IMR-90 (cell line): ENCODE results near the gene DCAF15. TPM values are rescaled to one million over a fixed set of nuclear protein-coding genes. Genes with fewer than 3 reads are reported as not detected.

Source experiments
- ATAC-seq: fragments of 200-7000 bp; cut with Tn5 transposase; 2 replicates; pipeline ENCODE4 v1.9.1; 2020; ENCODE audit warnings: low read depth, mild to moderate bottlenecking, moderate library complexity
- BruUV-seq: library from RNA; stranded (reverse); fragments of 400-500 nt; replicated peaks from 2 replicates; lab custom pipeline; 2021; lab: Mats Ljungman, UMichigan
- CTCF ChIA-PET: fragments of 300-600 bp; formaldehyde crosslinking; extraction: SDS; loops from one replicate; lab custom pipeline; 2021; ENCODE audit warnings: antibody characterized with exemption; lab: Yijun Ruan, JAX
- POLR2A ChIA-PET: fragments of 300-600 bp; sonication (Branson Sonifier 250); formaldehyde crosslinking; loops from one replicate; lab custom pipeline; 2022; ENCODE audit warnings: antibody characterized with exemption; ENCODE audit not compliant: unreplicated experiment; lab: Charles Lee
- DNase-seq: peaks from one replicate; pipeline ENCODE4 v3.0.0; 2013
- H2AFZ ChIP-seq: replicated peaks from 2 replicates; pipeline ENCODE3; 2013; ENCODE audit warnings: low read length, mild to moderate bottlenecking; ENCODE audit not compliant: poor library complexity
- H2AK5ac ChIP-seq: 2 replicates; pipeline ENCODE4 v1.6.1; 2013; ENCODE audit warnings: low read depth, low read length, inconsistent platforms
- H2AK9ac ChIP-seq: replicated peaks from 2 replicates; pipeline ENCODE3; 2013; ENCODE audit warnings: mild to moderate bottlenecking, low read depth, low read length, moderate library complexity; ENCODE audit not compliant: poor library complexity
- H2BK120ac ChIP-seq: 2 replicates; pipeline ENCODE4 v1.6.1; 2013; ENCODE audit warnings: low read depth, low read length, inconsistent platforms
- H2BK15ac ChIP-seq: 3 replicates; pipeline ENCODE4 v1.6.1; 2013; ENCODE audit warnings: low read depth, low read length, inconsistent platforms
- H2BK20ac ChIP-seq: 2 replicates; pipeline ENCODE4 v1.6.1; 2013; ENCODE audit warnings: low read depth, mild to moderate bottlenecking, inconsistent platforms, low read length, moderate library complexity
- H2BK5ac ChIP-seq: 2 replicates; pipeline ENCODE4 v1.6.1; 2013; ENCODE audit warnings: mild to moderate bottlenecking, low read depth, low read length, inconsistent platforms; ENCODE audit not compliant: poor library complexity, severe bottlenecking
- H3K14ac ChIP-seq: replicated peaks from 2 replicates; pipeline ENCODE4 v1.6.1; 2013; ENCODE audit warnings: low read depth, low read length, inconsistent platforms
- H3K18ac ChIP-seq: 2 replicates; pipeline ENCODE4 v1.6.1; 2013; ENCODE audit warnings: low read depth, low read length, control low read depth
- H3K23ac ChIP-seq: 2 replicates; pipeline ENCODE4 v1.6.1; 2013; ENCODE audit warnings: low read depth, low read length, inconsistent platforms
- H3K27ac ChIP-seq: 2 replicates; pipeline ENCODE4 v1.5.1; 2013; ENCODE audit warnings: mild to moderate bottlenecking, control low read depth, low read length; ENCODE audit not compliant: insufficient read depth
- H3K27me3 ChIP-seq: 2 replicates; pipeline ENCODE4 v1.6.1; 2013; ENCODE audit warnings: low read length; ENCODE audit not compliant: control insufficient read depth, insufficient read depth
- H3K36me3 ChIP-seq: 2 replicates; pipeline ENCODE4 v1.6.1; 2013; ENCODE audit warnings: low read length, mixed read lengths; ENCODE audit not compliant: control insufficient read depth, insufficient read depth
- H3K4ac ChIP-seq: 2 replicates; pipeline ENCODE4 v1.6.1; 2013; ENCODE audit warnings: low read depth, low read length, inconsistent platforms
- H3K4me1 ChIP-seq: 2 replicates; pipeline ENCODE4 v1.6.1; 2013; ENCODE audit warnings: low read length, mixed read lengths; ENCODE audit not compliant: control insufficient read depth, insufficient read depth
- H3K4me2 ChIP-seq: 2 replicates; pipeline ENCODE4 v1.6.1; 2013; ENCODE audit warnings: low read depth, mild to moderate bottlenecking, control low read depth, low read length, moderate library complexity
- H3K4me3 ChIP-seq: 2 replicates; pipeline ENCODE4 v1.5.1; 2013; ENCODE audit warnings: low read depth, mild to moderate bottlenecking, control low read depth, low read length, moderate library complexity; ENCODE audit not compliant: insufficient read depth
- H3K56ac ChIP-seq: 2 replicates; pipeline ENCODE4 v1.6.1; 2013; ENCODE audit warnings: low read length, inconsistent platforms; ENCODE audit not compliant: insufficient read depth; ENCODE audit errors: extremely low read depth
- H3K79me1 ChIP-seq, 2 experiments: 2 replicates each; pipeline ENCODE4 v1.6.1; 2013; ENCODE audit warnings: low read length in 2 of 2, inconsistent platforms in 1 of 2, low read depth in 1 of 2
- H3K9ac ChIP-seq: 2 replicates; pipeline ENCODE4 v1.6.1; 2013; ENCODE audit warnings: low read depth, low read length, control low read depth
- H3K9me1 ChIP-seq: 2 replicates; pipeline ENCODE4 v1.6.1; 2013; ENCODE audit warnings: low read length, inconsistent platforms; ENCODE audit not compliant: insufficient read depth
- H3K9me3 ChIP-seq: 2 replicates; pipeline ENCODE4 v1.6.1; 2013; ENCODE audit warnings: low read length; ENCODE audit not compliant: control insufficient read depth, insufficient read depth
- H4K20me1 ChIP-seq: 2 replicates; pipeline ENCODE4 v1.6.1; 2013; ENCODE audit warnings: low read length, inconsistent platforms; ENCODE audit not compliant: insufficient read depth
- H4K5ac ChIP-seq: 2 replicates; pipeline ENCODE4 v1.6.1; 2013; ENCODE audit warnings: mild to moderate bottlenecking, low read depth, low read length, control low read depth
- H4K8ac ChIP-seq, 2 experiments: 2 replicates each; pipeline ENCODE4 v1.6.1; 2013; ENCODE audit warnings: low read depth in 2 of 2, low read length in 2 of 2, control low read depth in 1 of 2, inconsistent platforms in 1 of 2
- H4K91ac ChIP-seq: 2 replicates; pipeline ENCODE4 v1.6.1; 2013; ENCODE audit warnings: low read depth, low read length, inconsistent platforms; ENCODE audit not compliant: insufficient read depth
- MAZ ChIP-seq: IDR thresholded peaks from 2 replicates; pipeline ENCODE4 v1.6.1; 2012; ENCODE audit warnings: low read depth, mild to moderate bottlenecking, low read length, improper control_type of control experiment, moderate library complexity, borderline replicate concordance
- NFE2L2 ChIP-seq: fragments of 150-350 bp; IDR thresholded peaks from 2 replicates; pipeline ENCODE4 v1.6.1; 2016; ENCODE audit warnings: low read depth, mild to moderate bottlenecking, low read length
- POLR2A ChIP-seq: IDR thresholded peaks from 2 replicates; pipeline ENCODE4 v1.6.1; 2012; ENCODE audit warnings: mild to moderate bottlenecking, low read depth, low read length
- RCOR1 ChIP-seq: IDR thresholded peaks from 2 replicates; pipeline ENCODE4 v1.6.1; 2012; ENCODE audit warnings: mild to moderate bottlenecking, low read length, improper control_type of control experiment; ENCODE audit not compliant: insufficient replicate concordance
- RFX5 ChIP-seq: IDR thresholded peaks from 2 replicates; pipeline ENCODE4 v1.8.0; 2012; ENCODE audit warnings: low read depth, mild to moderate bottlenecking, low read length, moderate library complexity
- SMC3 ChIP-seq: fragments of 150-350 bp; IDR thresholded peaks from 2 replicates; pipeline ENCODE4 v1.6.1; 2016; ENCODE audit warnings: low read depth, mild to moderate bottlenecking, antibody characterized with exemption, low read length, moderate library complexity
- WGBS, 2 experiments: methylation state at CpG; one replicate each; pipeline versions ENCODE4 v1.1.5 to v1.1.7; 2013; ENCODE audit warnings: missing lambda C conversion rate in 2 of 2; ENCODE audit not compliant: insufficient read length in 1 of 2; ENCODE audit errors: extremely low coverage in 2 of 2; 5-methylcytosine and 5-hydroxymethylcytosine counted together
- dilution Hi-C: fragments of 300-500 bp; cut with HindIII; formaldehyde crosslinking; loops from one replicate; pipeline ENCODE4 v1.14.3; 2018; ENCODE audit warnings: low sequenced_read_pairs; ENCODE audit not compliant: unreplicated experiment
- in situ Hi-C: fragments of 300-500 bp; cut with MboI; formaldehyde crosslinking; loops from 3 replicates; pipeline ENCODE4 v1.14.3; 2019; ENCODE audit warnings: low sequenced_read_pairs, inconsistent platforms, mixed read lengths
- intact Hi-C: fragments of 100-400 bp; cut with micrococcal nuclease; formaldehyde crosslinking; loops from 2 replicates; pipeline ENCODE4 v1.10.0; 2022
- polyA plus RNA-seq, 3 experiments: library from polyadenylated mRNA; depleted of rRNA; stranded (reverse); fragments of >200 nt; gene quantifications; 2 replicates each; pipeline ENCODE4 v1.2.3, GENCODE V29; 2012; ENCODE audit warnings: low replicate concordance in 1 of 3
- total RNA-seq: library from RNA; depleted of rRNA; stranded (reverse); fragments of >200 nt; gene quantifications from 2 replicates; pipeline ENCODE4 v1.2.3, GENCODE V29; 2012
- TF ChIP-seq, protein P1 (sequence below): fragments of 150-350 bp; IDR thresholded peaks from 2 replicates; pipeline ENCODE4 v1.6.1; 2017; ENCODE audit warnings: mild to moderate bottlenecking, antibody characterized with exemption, low read length, low read depth

Gene DCAF15
- total and polyA plus RNA-seq, 2 of the 4 experiments (the other 2 are of a cell fraction) = 6.8 to 31.0 TPM

DNA sequence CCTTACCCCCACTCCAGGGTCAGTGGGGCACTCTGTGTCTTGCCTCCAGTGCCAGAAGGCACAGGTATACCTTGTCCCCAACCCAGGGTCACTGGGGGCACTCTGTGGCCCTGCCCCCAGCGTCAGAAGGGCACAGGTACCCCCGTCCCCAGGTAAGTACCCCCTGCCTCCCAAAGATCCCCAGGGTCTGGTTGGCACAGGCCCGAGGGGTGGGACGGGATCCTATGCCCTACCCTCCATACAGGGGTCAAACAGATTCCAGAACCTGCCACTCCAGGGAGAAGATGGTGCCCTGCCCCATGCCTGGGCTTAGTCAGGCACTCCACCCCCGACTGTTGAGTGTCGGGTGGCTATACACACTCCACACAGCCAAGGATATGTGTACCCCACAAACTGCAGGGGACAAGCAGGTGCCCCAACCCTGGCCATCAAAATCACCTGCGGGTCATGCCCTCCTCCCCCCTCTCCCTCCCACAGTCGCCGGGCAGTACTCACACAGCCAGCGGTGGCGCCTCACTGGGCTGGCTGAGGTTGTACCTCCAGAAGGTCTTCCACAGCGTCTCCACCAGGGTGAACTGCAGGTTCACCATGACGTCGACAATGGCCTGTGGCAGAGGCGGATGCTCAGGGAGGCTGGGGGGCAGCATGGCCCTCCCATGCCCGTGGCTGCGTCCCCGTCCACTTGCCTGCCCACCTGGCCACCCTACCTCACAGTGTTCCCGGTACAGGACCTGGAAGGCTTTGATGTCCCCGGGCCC, 13.8 kb downstream of the DCAF15 start:
- ATAC-seq = no peak
- Histone ChIP-seq H3K4me3 (no peak overlapping the region), H2AK5ac (no peak overlapping the region), H4K8ac (no peak overlapping the region), H4K20me1 (peaks cover 7% of the 10 kb centered on the region), H2AK9ac (no peak overlapping the region), H3K36me3 (peaks cover 28% of the 10 kb centered on the region; the same call in 1 of the 2 replicates), H2BK120ac (no peak overlapping the region), H3K9ac (no peak overlapping the region), H3K4me2 (no peak overlapping the region), H2BK15ac (no peak overlapping the region), H2AFZ (no peak overlapping the region), H3K14ac (no peak overlapping the region), H3K79me1 (no peaks in the 10 kb centered on the region), H3K23ac (no peak overlapping the region), H3K56ac (no peak overlapping the region), H3K18ac (no peak overlapping the region), H3K4ac (no peak overlapping the region), H2BK20ac (no peak overlapping the region), H3K9me1 (no peaks in the 10 kb centered on the region; the same call in 1 of the 2 replicates), H4K5ac (no peak overlapping the region), H3K9me3 (no peaks in the 10 kb centered on the region), H3K4me1 (peaks cover 9% of the 10 kb centered on the region), H3K27ac (no peak overlapping the region), H3K27me3 (no peaks in the 10 kb centered on the region), H2BK5ac (no peak overlapping the region), H4K91ac (no peak overlapping the region)
- ChIA-PET CTCF (no interaction called here), POLR2A (no interaction called here)
- intact Hi-C loops (no loop called here), dilution Hi-C loops (no loop called here), in situ Hi-C loops (no loop called here)
- 91% methylated on average over 8 of the region's 20 CpGs; no CpG with 5 or more reads in 1 of the 2 experiments for WGBS, 2 experiments
- DNase-seq = no peak
- TF ChIP-seq RCOR1 (no peak), MAZ (no peak), POLR2A (no peak), NFE2L2 (no peak), SMC3 (no peak), RFX5 (no peak)
- TF ChIP-seq, protein P1, sequence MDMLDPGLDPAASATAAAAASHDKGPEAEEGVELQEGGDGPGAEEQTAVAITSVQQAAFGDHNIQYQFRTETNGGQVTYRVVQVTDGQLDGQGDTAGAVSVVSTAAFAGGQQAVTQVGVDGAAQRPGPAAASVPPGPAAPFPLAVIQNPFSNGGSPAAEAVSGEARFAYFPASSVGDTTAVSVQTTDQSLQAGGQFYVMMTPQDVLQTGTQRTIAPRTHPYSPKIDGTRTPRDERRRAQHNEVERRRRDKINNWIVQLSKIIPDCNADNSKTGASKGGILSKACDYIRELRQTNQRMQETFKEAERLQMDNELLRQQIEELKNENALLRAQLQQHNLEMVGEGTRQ = no peak
- no TSS peak for BruUV-seq
